HCT116 (cell line): ENCODE results near the gene RAVER2. TPM values are rescaled to one million over a fixed set of nuclear protein-coding genes. Genes with fewer than 3 reads are reported as not detected.

Experiments used
- ATAC-seq: fragments of 200-7000 bp; cut with Tn5 transposase; 2 replicates; pipeline ENCODE4 v1.9.1; 2020; ENCODE audit warnings: mild to moderate bottlenecking, moderate library complexity
- BruUV-seq: library from RNA; stranded (reverse); fragments of 400-500 nt; replicated peaks from 2 replicates; lab custom pipeline; 2021; lab: Mats Ljungman, UMichigan
- CTCF ChIA-PET: fragments of 300-600 bp; sonication (Branson Sonifier 250); formaldehyde crosslinking; loops from one replicate; lab custom pipeline; 2021; ENCODE audit warnings: antibody characterized with exemption; lab: Charles Lee
- POLR2A ChIA-PET: fragments of 300-600, 350-600 bp; sonication (Branson Sonifier 250); formaldehyde crosslinking; loops from one replicate; lab custom pipeline; 2021; ENCODE audit warnings: antibody characterized with exemption; lab: Charles Lee
- RAD21 ChIA-PET, 2 experiments: fragments of 300-600 bp; sonication (Branson Sonifier 250); formaldehyde crosslinking; loops; one replicate each; lab custom pipeline; 2023; ENCODE audit warnings: low total read pairs in 2 of 2; ENCODE audit not compliant: uncharacterized antibody in 2 of 2, unreplicated experiment in 2 of 2, low non-redundant PET in 1 of 2; lab: Charles Lee
- DNase-seq: peaks from one replicate; pipeline ENCODE4 v3.0.0-alpha.2; 2010; ENCODE audit warnings: low read depth, low spot score
- H2AFZ ChIP-seq: fragments of 200-600 bp; shearing (Covaris generic), sonication (generic); 2 replicates; pipeline ENCODE4 v1.6.1; 2017; ENCODE audit warnings: low read depth, mixed run types, mixed read lengths, antibody characterized with exemption, low read length; ENCODE audit not compliant: poor library complexity, severe bottlenecking
- H3K27ac ChIP-seq: 2 replicates; pipeline ENCODE4 v1.5.1; 2012; ENCODE audit warnings: low read depth, low read length
- H3K27me3 ChIP-seq: fragments of 200-600 bp; sonication (generic); 2 replicates; pipeline ENCODE4 v1.6.1; 2016; ENCODE audit warnings: mixed run types, low read length, mixed read lengths; ENCODE audit not compliant: insufficient read depth
- H3K36me3 ChIP-seq, 2 experiments: fragments of 200-500 bp in 1 of 2; fragments of 200-600 bp in 1 of 2; sonication (Bioruptor generic) in 1 of 2; sonication (generic) in 1 of 2; 2 replicates each; pipeline versions ENCODE4 v1.5.1 to v1.6.1; 2014 to 2016; ENCODE audit warnings: low read length in 2 of 2, inconsistent platforms in 1 of 2, mixed read lengths in 1 of 2, mixed run types in 1 of 2; ENCODE audit not compliant: insufficient read depth in 2 of 2, control insufficient read depth in 1 of 2
- H3K4me1 ChIP-seq, 2 experiments: fragments of 200-600 bp in 1 of 2; sonication (generic) in 1 of 2; 2 replicates each; pipeline versions ENCODE4 v1.5.1 to v1.6.1; 2012 to 2017; ENCODE audit warnings: low read length in 2 of 2, inconsistent platforms in 1 of 2, mild to moderate bottlenecking in 1 of 2, mixed read lengths in 1 of 2, mixed run types in 1 of 2, moderate library complexity in 1 of 2; ENCODE audit not compliant: insufficient read depth in 2 of 2, control insufficient read depth in 1 of 2
- H3K4me2 ChIP-seq: fragments of 200-600 bp; sonication (generic); 2 replicates; pipeline ENCODE4 v1.6.1; 2017; ENCODE audit warnings: mixed run types, low read length, mixed read lengths
- H3K4me3 ChIP-seq, 2 experiments: fragments of 200-600 bp in 1 of 2; sonication (generic) in 1 of 2; replicated peaks in 1 of 2; 2 replicates each; pipeline ENCODE4 v1.5.1; 2011 to 2016; ENCODE audit warnings: low read length in 2 of 2, control low read depth in 1 of 2, low read depth in 1 of 2, mild to moderate bottlenecking in 1 of 2, mixed read lengths in 1 of 2, mixed run types in 1 of 2
- H3K79me2 ChIP-seq: fragments of 200-600 bp; sonication (generic); 2 replicates; pipeline ENCODE4 v1.6.1; 2017; ENCODE audit warnings: mild to moderate bottlenecking, mixed run types, low read length, moderate library complexity, mixed read lengths; ENCODE audit not compliant: insufficient read depth
- H3K9ac ChIP-seq: fragments of 200-600 bp; sonication (generic); 2 replicates; pipeline ENCODE4 v1.6.1; 2016; ENCODE audit warnings: low read length, mixed read lengths
- H3K9me2 ChIP-seq: fragments of 200-600 bp; sonication (generic), shearing (Covaris generic); 2 replicates; pipeline ENCODE4 v1.6.1; 2017; ENCODE audit warnings: mixed run types, mild to moderate bottlenecking, moderate library complexity; ENCODE audit not compliant: insufficient read depth
- H3K9me3 ChIP-seq, 2 experiments: fragments of 200-500 bp in 1 of 2; fragments of 200-600 bp in 1 of 2; sonication (Bioruptor generic) in 1 of 2; sonication (generic) in 1 of 2; 2 replicates each; pipeline ENCODE4 v1.6.1; 2014 to 2017; ENCODE audit warnings: low read length in 2 of 2, mixed read lengths in 2 of 2, inconsistent platforms in 1 of 2, low read depth in 1 of 2, mild to moderate bottlenecking in 1 of 2, mixed run types in 1 of 2, moderate library complexity in 1 of 2; ENCODE audit not compliant: control insufficient read depth in 1 of 2, insufficient read depth in 1 of 2
- H4K20me1 ChIP-seq: fragments of 200-600 bp; sonication (generic), shearing (Covaris generic); 2 replicates; pipeline ENCODE4 v1.6.1; 2017; ENCODE audit warnings: mixed run types, mild to moderate bottlenecking, moderate library complexity; ENCODE audit not compliant: insufficient read depth
- ATF3 ChIP-seq: IDR thresholded peaks from 2 replicates; pipeline ENCODE4 v1.6.1; 2012
- CEBPB ChIP-seq: IDR thresholded peaks from 2 replicates; pipeline ENCODE4 v1.6.1; 2012; ENCODE audit warnings: low read depth
- CTCF ChIP-seq, 3 experiments: fragments of 200-600 bp in 1 of 3; sonication (generic) in 1 of 3; IDR thresholded peaks in 2 of 3; conservative IDR thresholded peaks in 1 of 3; 2 replicates each; pipeline ENCODE4 v1.5.1; 2012 to 2017; ENCODE audit warnings: low read depth in 2 of 3, low read length in 2 of 3, antibody characterized with exemption in 1 of 3, borderline replicate concordance in 1 of 3, control low read depth in 1 of 3, mild to moderate bottlenecking in 1 of 3, mixed read lengths in 1 of 3, mixed run types in 1 of 3, moderate library complexity in 1 of 3; ENCODE audit not compliant: insufficient read depth in 1 of 3
- EGR1 ChIP-seq: IDR thresholded peaks from 2 replicates; pipeline ENCODE4 v1.6.1; 2012; ENCODE audit warnings: low read depth
- ELF1 ChIP-seq: IDR thresholded peaks from 2 replicates; pipeline ENCODE4 v1.6.1; 2012; ENCODE audit warnings: low read depth, borderline replicate concordance
- EZH2 ChIP-seq: fragments of 200-600 bp; sonication (generic); IDR thresholded peaks from 2 replicates; pipeline ENCODE4 v1.6.1; 2017; ENCODE audit warnings: antibody characterized with exemption, mixed run types
- EZH2phosphoT487 ChIP-seq: fragments of 200-600 bp; IDR thresholded peaks from 2 replicates; pipeline ENCODE4 v1.6.1; 2018; ENCODE audit warnings: antibody characterized with exemption, borderline replicate concordance
- JUND ChIP-seq: IDR thresholded peaks from 2 replicates; pipeline ENCODE4 v1.6.1; 2012
- MAX ChIP-seq: IDR thresholded peaks from 2 replicates; pipeline ENCODE4 v1.6.1; 2012
- POLR2A ChIP-seq: IDR thresholded peaks from 2 replicates; pipeline ENCODE4 v1.7.0; 2011; ENCODE audit warnings: borderline replicate concordance; ENCODE audit not compliant: insufficient read depth, insufficient read length; ENCODE audit errors: extremely low read depth
- POLR2AphosphoS5 ChIP-seq: IDR thresholded peaks from 2 replicates; pipeline ENCODE4 v1.6.1; 2011; ENCODE audit warnings: mild to moderate bottlenecking, low read depth, low read length, moderate library complexity
- RAD21 ChIP-seq: IDR thresholded peaks from 2 replicates; pipeline ENCODE4 v1.6.1; 2012; ENCODE audit warnings: low read depth, mild to moderate bottlenecking
- REST ChIP-seq: IDR thresholded peaks from 2 replicates; pipeline ENCODE4 v1.6.1; 2012; ENCODE audit warnings: low read depth
- SP1 ChIP-seq: IDR thresholded peaks from 2 replicates; pipeline ENCODE4 v1.6.1; 2012; ENCODE audit warnings: low read depth
- SRF ChIP-seq: IDR thresholded peaks from 2 replicates; pipeline ENCODE4 v1.6.1; 2012; ENCODE audit warnings: low read depth
- TCF7L2 ChIP-seq: IDR thresholded peaks from 2 replicates; pipeline ENCODE4 v1.7.0; 2011; ENCODE audit warnings: borderline replicate concordance, inconsistent platforms; ENCODE audit not compliant: insufficient read depth, insufficient read length; ENCODE audit errors: extremely low read depth
- YY1 ChIP-seq: IDR thresholded peaks from 2 replicates; pipeline ENCODE4 v1.6.1; 2011; ENCODE audit warnings: low read length, low read depth, moderate library complexity, mild to moderate bottlenecking; ENCODE audit not compliant: insufficient replicate concordance; ENCODE audit errors: extremely low read depth
- ZFX ChIP-seq: fragments of 450-650 bp; IDR thresholded peaks from 2 replicates; pipeline ENCODE4 v1.6.1; 2017
- ZNF274 ChIP-seq: fragments of 200-500 bp; sonication (Bioruptor generic); IDR thresholded peaks from 2 replicates; pipeline ENCODE4 v1.6.1; 2014; ENCODE audit warnings: mild to moderate bottlenecking, low read depth, low read length, inconsistent platforms
- intact Hi-C: fragments of 100-400 bp; cut with micrococcal nuclease; formaldehyde crosslinking; loops from 2 replicates; pipeline ENCODE4 v1.10.0; 2022
- total RNA-seq: library from RNA; stranded (reverse); gene quantifications from one replicate; pipeline ENCODE4 v1.2.1, GENCODE V29; 2021; ENCODE audit not compliant: unreplicated experiment
- TF ChIP-seq, protein P1 (sequence below): IDR thresholded peaks from 2 replicates; pipeline ENCODE4 v1.6.1; 2011; ENCODE audit warnings: mild to moderate bottlenecking, low read length, moderate library complexity; ENCODE audit not compliant: insufficient replicate concordance; ENCODE audit errors: extremely low read depth

The RAVER2 gene
- total RNA-seq, 1 experiment from 2014 or later: 23.2 TPM

DNA sequence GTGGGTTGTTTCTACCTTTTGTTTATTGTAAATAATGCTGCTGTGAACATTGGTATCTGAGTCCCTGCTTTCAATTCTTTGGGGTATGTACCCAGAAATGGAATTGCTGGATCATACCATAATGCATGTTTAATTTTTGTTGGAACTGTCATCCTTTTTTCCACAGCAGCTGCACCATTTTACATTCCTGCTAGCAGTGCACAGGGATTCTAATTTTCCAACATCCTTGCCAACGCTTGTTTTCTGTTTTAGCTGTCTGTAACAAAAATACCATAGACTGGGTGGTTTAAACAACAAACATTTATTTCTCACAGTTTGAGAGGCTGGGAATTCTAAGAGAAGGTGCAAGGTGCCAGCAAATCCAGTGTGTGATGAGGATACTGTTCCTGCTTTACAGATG lies 65.1 kb downstream of the RAVER2 start:
- Histone ChIP-seq H3K4me2 (no peak overlapping the region), H4K20me1 (no peaks in the 10 kb centered on the region), H3K27ac (no peak overlapping the region), H3K36me3 (no peaks in the 10 kb centered on the region), H3K9me2 (no peaks in the 10 kb centered on the region), H3K9ac (no peak overlapping the region), H3K4me3 (no peak overlapping the region), H3K4me1 (no peaks in the 10 kb centered on the region), H2AFZ (no peak overlapping the region), H3K27me3 (no peaks in the 10 kb centered on the region), H3K9me3 (no peaks in the 10 kb centered on the region), H3K79me2 (no peaks in the 10 kb centered on the region)
- DNase-seq (no peak), ATAC-seq (no peak)
- ChIA-PET POLR2A (no interaction called here), RAD21 (no interaction called here), CTCF (no interaction called here)
- no peak for TF ChIP-seq ELF1
- no peak for TF ChIP-seq CTCF (IDR thresholded peaks at IDR 0.05 in 2 of 3, conservative IDR thresholded peaks at IDR 0.05 in 1 of 3; ENCODE audit: borderline replicate concordance in 1 of 3, insufficient read depth in 1 of 3, low read depth in 2 of 3, low read length in 2 of 3)
- no peak for TF ChIP-seq SP1
- TF ChIP-seq YY1: no peak
- TF ChIP-seq, protein P1, sequence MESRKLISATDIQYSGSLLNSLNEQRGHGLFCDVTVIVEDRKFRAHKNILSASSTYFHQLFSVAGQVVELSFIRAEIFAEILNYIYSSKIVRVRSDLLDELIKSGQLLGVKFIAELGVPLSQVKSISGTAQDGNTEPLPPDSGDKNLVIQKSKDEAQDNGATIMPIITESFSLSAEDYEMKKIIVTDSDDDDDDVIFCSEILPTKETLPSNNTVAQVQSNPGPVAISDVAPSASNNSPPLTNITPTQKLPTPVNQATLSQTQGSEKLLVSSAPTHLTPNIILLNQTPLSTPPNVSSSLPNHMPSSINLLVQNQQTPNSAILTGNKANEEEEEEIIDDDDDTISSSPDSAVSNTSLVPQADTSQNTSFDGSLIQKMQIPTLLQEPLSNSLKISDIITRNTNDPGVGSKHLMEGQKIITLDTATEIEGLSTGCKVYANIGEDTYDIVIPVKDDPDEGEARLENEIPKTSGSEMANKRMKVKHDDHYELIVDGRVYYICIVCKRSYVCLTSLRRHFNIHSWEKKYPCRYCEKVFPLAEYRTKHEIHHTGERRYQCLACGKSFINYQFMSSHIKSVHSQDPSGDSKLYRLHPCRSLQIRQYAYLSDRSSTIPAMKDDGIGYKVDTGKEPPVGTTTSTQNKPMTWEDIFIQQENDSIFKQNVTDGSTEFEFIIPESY: no peak
- TF ChIP-seq POLR2AphosphoS5: no peak
- TF ChIP-seq ZFX: no peak
- TF ChIP-seq MAX: no peak
- TF ChIP-seq JUND: no peak
- no peak for TF ChIP-seq REST
- TF ChIP-seq SRF: no peak
- TF ChIP-seq POLR2A: no peak
- no peak for TF ChIP-seq EZH2phosphoT487
- no peak for TF ChIP-seq ATF3
- no peak for TF ChIP-seq EZH2
- no peak for TF ChIP-seq TCF7L2
- no peak for TF ChIP-seq EGR1
- no peak for TF ChIP-seq RAD21
- TF ChIP-seq CEBPB: no peak
- no peak for TF ChIP-seq ZNF274
- BruUV-seq: no TSS peak
- intact Hi-C loops: no loop called here
